ENCODE results near the gene HNRNPA3. TPM values are rescaled to one million over a fixed set of nuclear protein-coding genes. Genes with fewer than 3 reads are reported as not detected.

HNRNPA3 gene
- total and polyA plus RNA-seq, 2 of the 13 experiments (the other 11 are each of a cell fraction or from before 2014, with no cell fraction given) = 73.3 to 97.7 TPM

- TF ChIP-seq ZNF407 (CRISPR knock-in tag; IDR thresholded peaks at IDR 0.05; ENCODE audit: not compliant biosample characterization) = peak; percentile 60
- peak; percentile 53; the same call in 1 of the 2 replicates for TF ChIP-seq MEF2D (CRISPR knock-in tag; IDR thresholded peaks at IDR 0.05)
- peak; percentile 85 for TF ChIP-seq HES4 (CRISPR knock-in tag; IDR thresholded peaks at IDR 0.05; ENCODE audit: borderline replicate concordance)
- peak; percentile 97 for TF ChIP-seq KDM2A (CRISPR knock-in tag; IDR thresholded peaks at IDR 0.05; ENCODE audit: borderline replicate concordance, low read depth)
- TF ChIP-seq ZBTB7A (CRISPR knock-in tag; IDR thresholded peaks at IDR 0.05) = peak; percentile 36; the same call in 1 of the 2 replicates
- TF ChIP-seq, protein P1, sequence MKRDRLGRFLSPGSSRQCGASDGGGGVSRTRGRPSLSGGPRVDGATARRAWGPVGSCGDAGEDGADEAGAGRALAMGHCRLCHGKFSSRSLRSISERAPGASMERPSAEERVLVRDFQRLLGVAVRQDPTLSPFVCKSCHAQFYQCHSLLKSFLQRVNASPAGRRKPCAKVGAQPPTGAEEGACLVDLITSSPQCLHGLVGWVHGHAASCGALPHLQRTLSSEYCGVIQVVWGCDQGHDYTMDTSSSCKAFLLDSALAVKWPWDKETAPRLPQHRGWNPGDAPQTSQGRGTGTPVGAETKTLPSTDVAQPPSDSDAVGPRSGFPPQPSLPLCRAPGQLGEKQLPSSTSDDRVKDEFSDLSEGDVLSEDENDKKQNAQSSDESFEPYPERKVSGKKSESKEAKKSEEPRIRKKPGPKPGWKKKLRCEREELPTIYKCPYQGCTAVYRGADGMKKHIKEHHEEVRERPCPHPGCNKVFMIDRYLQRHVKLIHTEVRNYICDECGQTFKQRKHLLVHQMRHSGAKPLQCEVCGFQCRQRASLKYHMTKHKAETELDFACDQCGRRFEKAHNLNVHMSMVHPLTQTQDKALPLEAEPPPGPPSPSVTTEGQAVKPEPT (CRISPR knock-in tag; IDR thresholded peaks at IDR 0.05; ENCODE audit: low read depth) = no peak
- TF ChIP-seq, protein P2, sequence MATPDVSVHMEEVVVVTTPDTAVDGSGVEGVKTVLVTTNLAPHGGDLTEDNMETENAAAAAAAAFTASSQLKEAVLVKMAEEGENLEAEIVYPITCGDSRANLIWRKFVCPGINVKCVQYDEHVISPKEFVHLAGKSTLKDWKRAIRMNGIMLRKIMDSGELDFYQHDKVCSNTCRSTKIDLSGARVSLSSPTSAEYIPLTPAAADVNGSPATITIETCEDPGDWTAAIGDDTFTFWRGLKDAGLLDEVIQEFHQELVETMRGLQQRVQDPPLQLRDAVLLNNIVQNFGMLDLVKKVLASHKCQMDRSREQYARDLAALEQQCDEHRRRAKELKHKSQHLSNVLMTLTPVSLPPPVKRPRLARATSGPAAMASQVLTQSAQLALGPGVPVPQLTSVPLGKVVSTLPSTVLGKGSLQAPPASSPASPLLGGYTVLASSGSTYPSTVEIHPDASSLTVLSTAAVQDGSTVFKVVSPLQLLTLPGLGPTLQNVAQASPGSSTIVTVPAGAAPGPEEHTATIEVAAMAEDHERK (CRISPR knock-in tag; IDR thresholded peaks at IDR 0.05; ENCODE audit: low read depth) = peak; percentile 41; the same call in 1 of the 2 replicates
- TF ChIP-seq ETV6 (CRISPR knock-in tag; conservative IDR thresholded peaks at IDR 0.05) = peak; percentile 87
- TF ChIP-seq ZNF460 (CRISPR knock-in tag; IDR thresholded peaks at IDR 0.05; ENCODE audit: borderline replicate concordance) = 0 out of 2 replicates have a peak, but pooled peaks have one; percentile 53
- no peak for TF ChIP-seq ATF1 (CRISPR knock-in tag; IDR thresholded peaks at IDR 0.05)
- TF ChIP-seq NFRKB (IDR thresholded peaks at IDR 0.05) = peak; percentile 53; the same call in 1 of the 2 replicates
- peak; percentile 97; the same call in 1 of the 2 replicates for TF ChIP-seq ZSCAN30 (CRISPR knock-in tag; IDR thresholded peaks at IDR 0.05)
- no peak for TF ChIP-seq ZBTB46 (CRISPR knock-in tag; IDR thresholded peaks at IDR 0.05; ENCODE audit: borderline replicate concordance)
- no peak; the same call in 1 of the 2 replicates for TF ChIP-seq ZNF777 (CRISPR knock-in tag; IDR thresholded peaks at IDR 0.05)
Measured at GRCh38 chr2:177212891-177213856, 580 bp downstream of the HNRNPA3 start (continued).

Measured in HepG2 (cell line).